ENCODE results near the gene TPPP. TPM values are rescaled to one million over a fixed set of nuclear protein-coding genes. Genes with fewer than 3 reads are reported as not detected.
A peak's percentile ranks its signal among the peaks of the same experiment; 100 is the strongest.
"Not testable (repeated sequence)": the region's sequence is repeated elsewhere in the genome, so short reads cannot be mapped to it uniquely, and the experiment has no call there.

Gene TPPP
- total and polyA plus RNA-seq, 2 experiments from 2014 or later, result 0.48 to 1.4 TPM

- no peak for TF ChIP-seq CREB1 (CRISPR knock-in tag; IDR thresholded peaks at IDR 0.05; ENCODE audit: low read depth)
- no peak for TF ChIP-seq STAT1 (IDR thresholded peaks at IDR 0.05; ENCODE audit: unreplicated experiment)
- no peak for TF ChIP-seq POLR2AphosphoS5 (IDR thresholded peaks at IDR 0.05; ENCODE audit: low read depth)
- no peak for TF ChIP-seq JUNB (IDR thresholded peaks at IDR 0.05; ENCODE audit: unreplicated experiment)
- TF ChIP-seq CTCF (conservative IDR thresholded peaks at IDR 0.05; ENCODE audit: low read depth in 2 of 2), result no peak
- no peak for TF ChIP-seq REST (IDR thresholded peaks at IDR 0.05; ENCODE audit: unreplicated experiment)
- no peak for TF ChIP-seq EZH2 (IDR thresholded peaks at IDR 0.05; ENCODE audit: low read depth, unreplicated experiment)
- no peak for TF ChIP-seq NANOG (IDR thresholded peaks at IDR 0.05; ENCODE audit: borderline replicate concordance)
- TF ChIP-seq ZNF114 (CRISPR knock-in tag; IDR thresholded peaks at IDR 0.05), result no peak
- no peak for TF ChIP-seq ZNF331 (CRISPR knock-in tag; IDR thresholded peaks at IDR 0.05; ENCODE audit: low read depth)
- TF ChIP-seq, protein P1, sequence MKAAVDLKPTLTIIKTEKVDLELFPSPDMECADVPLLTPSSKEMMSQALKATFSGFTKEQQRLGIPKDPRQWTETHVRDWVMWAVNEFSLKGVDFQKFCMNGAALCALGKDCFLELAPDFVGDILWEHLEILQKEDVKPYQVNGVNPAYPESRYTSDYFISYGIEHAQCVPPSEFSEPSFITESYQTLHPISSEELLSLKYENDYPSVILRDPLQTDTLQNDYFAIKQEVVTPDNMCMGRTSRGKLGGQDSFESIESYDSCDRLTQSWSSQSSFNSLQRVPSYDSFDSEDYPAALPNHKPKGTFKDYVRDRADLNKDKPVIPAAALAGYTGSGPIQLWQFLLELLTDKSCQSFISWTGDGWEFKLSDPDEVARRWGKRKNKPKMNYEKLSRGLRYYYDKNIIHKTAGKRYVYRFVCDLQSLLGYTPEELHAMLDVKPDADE (IDR thresholded peaks at IDR 0.05), result no peak
- DNase-seq (ENCODE audit: low spot score) (peak; percentile 17), ATAC-seq (no peak)
- H3K79me2 ChIP-seq (replicated peaks; ENCODE audit: insufficient read depth), result no peaks in the 10 kb centered on the region
- no peak overlapping the region; the same call in 1 of the 2 replicates for H3K4me2 ChIP-seq
- peaks cover 13% of the 10 kb centered on the region for H3K27me3 ChIP-seq (ENCODE audit: insufficient read depth)
- Mint-ChIP-seq H3K4me3 (no peak overlapping the region), H3K36me3 (ENCODE audit: low read depth) (peaks cover 2% of the 10 kb centered on the region; the same call in 2 of the 3 replicates), H3K27ac (no peak overlapping the region), H3K4me1 (no peaks in the 10 kb centered on the region), H3K27me3 (ENCODE audit: insufficient read depth, low read depth, poor library complexity) (peaks cover 9% of the 10 kb centered on the region), H3K9me3 (peaks cover 3% of the 10 kb centered on the region)
- no peak overlapping the region for H3K27ac ChIP-seq (ENCODE audit: low read depth)
- no peaks in the 10 kb centered on the region for H3K9me2 ChIP-seq (ENCODE audit: insufficient read depth)
- H4K20me1 ChIP-seq (replicated peaks; ENCODE audit: insufficient read depth), result no peaks in the 10 kb centered on the region
- no peaks in the 10 kb centered on the region for H3K36me3 ChIP-seq (ENCODE audit: insufficient read depth)
- H3K4me3 ChIP-seq, result no peak overlapping the region
- H3K4me1 ChIP-seq (ENCODE audit: insufficient read depth), result no peaks in the 10 kb centered on the region; the same call in 1 of the 2 replicates
- H3F3A ChIP-seq (replicated peaks; ENCODE audit: low read depth), result no peaks in the 10 kb centered on the region
- no peak overlapping the region for H2AFZ ChIP-seq
Observed at GRCh38 chr5:691817-692528, 1.2 kb downstream of the TPPP start.

DNA sequence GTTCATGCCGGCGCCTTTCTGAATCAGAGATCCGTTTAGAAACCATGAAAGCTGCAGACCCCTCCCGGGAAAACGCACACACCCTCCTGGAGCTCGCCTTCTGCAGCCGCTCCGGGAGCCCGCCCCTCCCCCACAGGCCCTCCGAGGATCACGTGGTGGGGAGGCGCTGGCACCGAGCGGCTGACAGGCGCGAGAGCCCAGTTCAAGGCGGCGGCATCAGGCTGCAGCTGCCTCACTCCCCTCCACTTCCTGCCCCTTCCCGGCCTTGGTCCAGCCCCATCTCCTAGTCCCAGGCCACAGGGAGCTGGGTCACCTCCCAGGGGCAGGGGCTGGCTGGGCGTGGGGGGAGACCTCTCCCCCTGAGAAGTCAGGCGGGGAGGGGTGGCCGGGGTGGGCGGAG, 2.1 kb downstream of the TPPP start:
- not testable (repeated sequence) for H3K4me3 Mint-ChIP-seq; H3K27ac Mint-ChIP-seq; H3K79me2 ChIP-seq (replicated peaks; ENCODE audit: insufficient read depth); H3K27ac ChIP-seq (ENCODE audit: low read depth); H3K36me3 Mint-ChIP-seq (ENCODE audit: low read depth); H3K4me1 ChIP-seq (ENCODE audit: insufficient read depth); H3K4me3 ChIP-seq; H3K9me3 Mint-ChIP-seq; H3K9me2 ChIP-seq (ENCODE audit: insufficient read depth); DNase-seq (ENCODE audit: low spot score); H3K27me3 Mint-ChIP-seq (ENCODE audit: insufficient read depth, low read depth, poor library complexity); H4K20me1 ChIP-seq (replicated peaks; ENCODE audit: insufficient read depth); H3K36me3 ChIP-seq (ENCODE audit: insufficient read depth); H2AFZ ChIP-seq; H3K4me1 Mint-ChIP-seq; H3F3A ChIP-seq (replicated peaks; ENCODE audit: low read depth); H3K4me2 ChIP-seq
- peak; percentile 49 for ATAC-seq
- H3K27me3 ChIP-seq (ENCODE audit: insufficient read depth), result peaks cover 13% of the 10 kb centered on the region

- not testable (repeated sequence) for H3K79me2 ChIP-seq (replicated peaks; ENCODE audit: insufficient read depth); H2AFZ ChIP-seq; H3K9me3 Mint-ChIP-seq; H3K9me2 ChIP-seq (ENCODE audit: insufficient read depth); H3K4me1 ChIP-seq (ENCODE audit: insufficient read depth); H3K27me3 Mint-ChIP-seq (ENCODE audit: insufficient read depth, low read depth, poor library complexity); H3K4me3 ChIP-seq; H3K4me3 Mint-ChIP-seq; H3K36me3 Mint-ChIP-seq (ENCODE audit: low read depth); H3K27ac Mint-ChIP-seq; H3F3A ChIP-seq (replicated peaks; ENCODE audit: low read depth); H3K36me3 ChIP-seq (ENCODE audit: insufficient read depth); H3K27ac ChIP-seq (ENCODE audit: low read depth); H4K20me1 ChIP-seq (replicated peaks; ENCODE audit: insufficient read depth); H3K4me2 ChIP-seq; DNase-seq (ENCODE audit: low spot score); H3K4me1 Mint-ChIP-seq
- peak; percentile 38 for ATAC-seq
- H3K27me3 ChIP-seq (ENCODE audit: insufficient read depth), result peaks cover 13% of the 10 kb centered on the region
Observed at GRCh38 chr5:690293-690692, 2.9 kb downstream of the TPPP start.

Measured in GM23338 (cell line).